Measurements from ENCODE around the gene VASH2. TPM values are rescaled to one million over a fixed set of nuclear protein-coding genes. Genes with fewer than 3 reads are reported as not detected.
"Not testable (repeated sequence)": the region's sequence is repeated elsewhere in the genome, so short reads cannot be mapped to it uniquely, and the experiment has no call there.

The VASH2 gene
- total RNA-seq, 4 donors from 2014 or later = 1.5 TPM; not detected in 3

DNA sequence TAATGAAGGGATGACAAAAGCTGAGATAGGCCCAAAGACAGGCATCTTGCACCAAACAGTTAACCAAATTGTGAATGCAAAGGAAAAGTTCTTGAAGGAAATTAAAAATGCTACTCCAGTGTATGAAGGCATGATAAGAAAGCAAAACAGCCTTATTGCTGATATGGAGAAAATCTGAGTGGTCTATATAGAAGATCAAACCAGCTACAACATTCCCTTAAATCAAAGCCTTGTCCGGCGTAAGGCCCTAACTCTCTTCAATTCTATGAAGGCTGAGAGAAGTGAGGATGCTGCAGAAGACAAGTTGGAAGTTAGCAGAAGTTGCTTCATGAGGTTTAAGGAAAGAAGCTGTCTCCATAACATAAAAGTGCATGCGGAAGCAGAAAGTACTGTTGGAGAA is 69.7 kb downstream of the VASH2 start:
- ATAC-seq (no peak), DNase-seq (no peak)
- TF ChIP-seq, protein P1, sequence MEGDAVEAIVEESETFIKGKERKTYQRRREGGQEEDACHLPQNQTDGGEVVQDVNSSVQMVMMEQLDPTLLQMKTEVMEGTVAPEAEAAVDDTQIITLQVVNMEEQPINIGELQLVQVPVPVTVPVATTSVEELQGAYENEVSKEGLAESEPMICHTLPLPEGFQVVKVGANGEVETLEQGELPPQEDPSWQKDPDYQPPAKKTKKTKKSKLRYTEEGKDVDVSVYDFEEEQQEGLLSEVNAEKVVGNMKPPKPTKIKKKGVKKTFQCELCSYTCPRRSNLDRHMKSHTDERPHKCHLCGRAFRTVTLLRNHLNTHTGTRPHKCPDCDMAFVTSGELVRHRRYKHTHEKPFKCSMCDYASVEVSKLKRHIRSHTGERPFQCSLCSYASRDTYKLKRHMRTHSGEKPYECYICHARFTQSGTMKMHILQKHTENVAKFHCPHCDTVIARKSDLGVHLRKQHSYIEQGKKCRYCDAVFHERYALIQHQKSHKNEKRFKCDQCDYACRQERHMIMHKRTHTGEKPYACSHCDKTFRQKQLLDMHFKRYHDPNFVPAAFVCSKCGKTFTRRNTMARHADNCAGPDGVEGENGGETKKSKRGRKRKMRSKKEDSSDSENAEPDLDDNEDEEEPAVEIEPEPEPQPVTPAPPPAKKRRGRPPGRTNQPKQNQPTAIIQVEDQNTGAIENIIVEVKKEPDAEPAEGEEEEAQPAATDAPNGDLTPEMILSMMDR (IDR thresholded peaks at IDR 0.05 in 4 of 5, conservative IDR thresholded peaks at IDR 0.05 in 1 of 5) = no peak
- no peak for TF ChIP-seq POLR2A (IDR thresholded peaks at IDR 0.05)
- in situ Hi-C loops (cut with MboI; ENCODE audit: low sequenced_read_pairs in 4 of 4) (loop anchor here in 1 of 4 donors (25.0 kb wide), 1 partner anchor 983 kb away; the partner anchor contains the start of genes DTL and INTS7), intact Hi-C loops (cut with DNase I; ENCODE audit: low total_unique reads) (no loop called here)
- Histone ChIP-seq H3K27ac (no peak overlapping the region), H3K4me1 (no peaks in the 10 kb centered on the region), H3K9me3 (no peaks in the 10 kb centered on the region), H3K36me3 (no peaks in the 10 kb centered on the region), H3K4me3 (no peak overlapping the region), H3K27me3 (no peaks in the 10 kb centered on the region)

DNA sequence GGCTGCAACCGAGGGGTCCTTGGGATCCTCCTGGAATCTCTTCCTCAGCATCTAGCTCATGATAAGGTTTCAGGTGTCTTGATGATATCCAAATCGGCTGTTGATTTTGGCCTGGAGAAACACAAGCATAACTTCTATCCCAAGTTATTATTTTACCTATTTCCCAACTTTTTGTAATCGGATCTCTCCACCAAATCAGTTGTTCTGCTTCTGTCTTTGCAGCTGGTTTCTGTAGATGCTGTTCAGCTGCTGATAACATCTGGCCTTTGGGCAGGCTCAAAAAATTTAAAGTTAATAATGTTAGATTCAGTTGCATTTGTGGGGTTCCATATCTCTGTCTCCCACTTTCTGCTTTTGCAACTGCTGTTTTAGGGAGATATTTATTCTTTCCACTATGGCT is 76.7 kb downstream of the VASH2 start:
- H3K4me3 ChIP-seq; H3K4me1 ChIP-seq; DNase-seq; intact Hi-C loops (cut with DNase I; ENCODE audit: low total_unique reads); H3K36me3 ChIP-seq; ATAC-seq; H3K27me3 ChIP-seq; H3K9me3 ChIP-seq; in situ Hi-C loops (cut with MboI; ENCODE audit: low sequenced_read_pairs in 4 of 4); H3K27ac ChIP-seq: not testable (repeated sequence)

DNA sequence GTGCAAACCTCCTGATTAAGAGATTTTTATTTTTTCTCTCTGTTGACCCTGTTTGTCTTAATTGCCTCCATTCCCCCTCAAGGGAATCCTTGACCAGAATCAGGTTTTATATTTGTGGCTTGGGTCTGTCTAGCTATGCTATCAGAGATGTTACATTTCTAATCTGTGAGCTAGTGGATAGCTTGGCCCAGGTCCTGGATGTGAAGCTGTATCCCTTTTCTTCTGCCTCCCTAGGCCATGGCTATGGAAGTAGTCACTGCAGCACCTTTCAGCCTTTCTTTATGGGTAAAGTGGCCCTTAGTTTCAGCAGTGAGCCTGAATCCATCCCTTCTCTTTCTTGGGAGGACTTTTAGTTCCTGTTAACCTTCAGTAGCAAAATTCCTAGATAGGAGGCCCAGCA is 82.3 kb downstream of the VASH2 start:
- ATAC-seq (no peak), DNase-seq (no peak)
- in situ Hi-C loops (cut with MboI; ENCODE audit: low sequenced_read_pairs in 4 of 4) = no loop called here
- no peak overlapping the region for H3K27ac ChIP-seq
- no peak overlapping the region for H3K4me3 ChIP-seq
- TF ChIP-seq, protein P1 (IDR thresholded peaks at IDR 0.05 in 4 of 5, conservative IDR thresholded peaks at IDR 0.05 in 1 of 5) = no peak
- TF ChIP-seq POLR2A (IDR thresholded peaks at IDR 0.05) = no peak
- H3K27me3 ChIP-seq = peaks cover 7 to 25% (median 12%) of the 10 kb centered on the region in 3 donors
- intact Hi-C loops (cut with DNase I; ENCODE audit: low total_unique reads) = no loop called here
- H3K36me3 ChIP-seq = no peaks in the 10 kb centered on the region
- H3K4me1 ChIP-seq = no peaks in the 10 kb centered on the region
- no peaks in the 10 kb centered on the region for H3K9me3 ChIP-seq

DNA sequence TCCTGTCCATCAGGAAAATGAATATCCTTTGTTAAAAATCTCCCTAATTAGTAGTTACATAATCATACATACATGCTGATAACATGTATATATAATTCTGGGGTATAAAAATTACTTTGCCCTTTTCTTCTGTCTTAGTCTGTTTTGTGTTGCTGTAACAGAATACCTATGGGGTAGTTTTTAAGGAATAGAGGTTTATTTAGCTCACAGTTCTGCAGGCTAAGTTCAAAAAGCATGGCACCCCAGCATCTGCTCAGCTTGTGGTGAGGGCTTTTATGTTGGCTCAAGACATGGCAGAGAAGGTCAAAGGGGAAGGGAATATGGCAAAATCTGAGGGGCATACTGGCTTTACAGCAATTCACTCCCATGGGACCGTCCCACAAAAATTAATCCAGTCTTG is 84.4 kb downstream of the VASH2 start:
- ATAC-seq (no peak), DNase-seq (no peak)
- H3K36me3 ChIP-seq = no peaks in the 10 kb centered on the region
- no peak overlapping the region for H3K4me3 ChIP-seq
- TF ChIP-seq, protein P1 (IDR thresholded peaks at IDR 0.05 in 4 of 5, conservative IDR thresholded peaks at IDR 0.05 in 1 of 5) = no peak
- TF ChIP-seq POLR2A (IDR thresholded peaks at IDR 0.05) = no peak
- no peaks in the 10 kb centered on the region for H3K4me1 ChIP-seq
- H3K9me3 ChIP-seq = no peaks in the 10 kb centered on the region
- in situ Hi-C loops (cut with MboI; ENCODE audit: low sequenced_read_pairs in 4 of 4) (no loop called here), intact Hi-C loops (cut with DNase I; ENCODE audit: low total_unique reads) (no loop called here)
- peaks cover 7 to 26% (median 8%) of the 10 kb centered on the region in 3 donors for H3K27me3 ChIP-seq
- no peak overlapping the region for H3K27ac ChIP-seq

DNA sequence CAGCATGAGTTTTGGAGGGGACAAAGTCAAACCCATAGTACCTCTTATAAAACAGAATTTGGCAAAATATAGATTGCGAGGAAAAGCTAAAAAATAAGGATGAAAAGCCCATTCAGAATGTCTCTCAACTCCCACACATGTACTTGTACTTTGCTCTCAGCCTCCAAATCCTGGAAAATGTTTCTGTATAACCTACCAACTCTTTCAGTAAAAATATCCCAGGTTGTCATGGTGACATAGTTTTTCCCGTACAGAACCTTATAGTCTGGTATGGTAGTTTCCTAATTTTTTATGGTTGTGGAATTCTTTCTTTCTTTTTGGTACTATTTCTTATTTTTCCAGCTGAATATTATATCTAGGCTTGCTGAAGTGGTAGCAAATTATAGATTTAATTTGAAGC is 85.2 kb downstream of the VASH2 start:
- H3K9me3 ChIP-seq = no peaks in the 10 kb centered on the region
- no peaks in the 10 kb centered on the region for H3K36me3 ChIP-seq
- DNase-seq (no peak), ATAC-seq (no peak)
- TF ChIP-seq, protein P1 (IDR thresholded peaks at IDR 0.05 in 4 of 5, conservative IDR thresholded peaks at IDR 0.05 in 1 of 5) = no peak
- TF ChIP-seq POLR2A (IDR thresholded peaks at IDR 0.05) = no peak
- in situ Hi-C loops (cut with MboI; ENCODE audit: low sequenced_read_pairs in 4 of 4) = no loop called here
- H3K4me3 ChIP-seq = no peak overlapping the region
- no peaks in the 10 kb centered on the region for H3K4me1 ChIP-seq
- intact Hi-C loops (cut with DNase I; ENCODE audit: low total_unique reads) = no loop called here
- H3K27ac ChIP-seq = no peak overlapping the region
- H3K27me3 ChIP-seq = peaks cover 7 to 26% (median 9%) of the 10 kb centered on the region in 3 donors

Other genes with a start within 250 kb of the VASH2 start
- gene NSL1, start 158.8 kb upstream of the VASH2 start, total RNA-seq = 10 to 100 TPM; 21.3 to 42.6 (median 28.2) TPM
- gene TATDN3, start 158.6 kb upstream of the VASH2 start, total RNA-seq = 10 to 100 TPM; 19.5 to 27.3 (median 25.6) TPM
- gene SPATA45, start 102.9 kb upstream of the VASH2 start, total RNA-seq = not detected
- 10 to 100 TPM in 1 of 4 donors, 1 to 10 TPM in 2, under 1 TPM in 1; 0.66 to 19.8 (median 1.7) TPM for gene FLVCR1, start 92.3 kb upstream of the VASH2 start, total RNA-seq
- 10 to 100 TPM; 17.7 to 33.2 (median 25.1) TPM for gene ANGEL2, start 65.3 kb downstream of the VASH2 start, total RNA-seq
- 10 to 100 TPM; 14.5 to 22.2 (median 16.2) TPM for gene RPS6KC1, start 100.7 kb downstream of the VASH2 start, total RNA-seq

All from gastrocnemius medialis (tissue), 4 donors.